ENCODE data around the gene MYO15B.

The MYO15B gene

DNA sequence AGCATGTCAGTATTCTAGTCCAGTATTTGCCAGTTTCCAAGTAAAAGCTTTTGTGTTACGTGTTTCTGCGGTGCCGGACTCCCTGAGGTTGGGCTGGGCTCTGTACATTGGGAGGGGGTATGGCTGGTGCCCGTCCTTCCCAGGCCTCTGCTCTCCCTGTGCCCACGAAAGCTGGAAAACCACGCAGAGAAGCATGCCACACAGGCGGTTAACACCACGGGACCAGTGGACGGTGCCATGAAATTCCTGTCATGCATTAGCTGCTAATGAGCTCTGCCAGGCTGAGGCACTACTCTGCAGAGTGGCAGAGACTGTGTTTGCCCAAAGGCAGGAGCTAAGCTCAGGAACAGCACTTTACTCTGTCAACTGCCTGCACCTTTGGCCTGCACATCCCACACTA, 53.7 kb downstream of the MYO15B start:
- DNase-seq = no peak

DNA sequence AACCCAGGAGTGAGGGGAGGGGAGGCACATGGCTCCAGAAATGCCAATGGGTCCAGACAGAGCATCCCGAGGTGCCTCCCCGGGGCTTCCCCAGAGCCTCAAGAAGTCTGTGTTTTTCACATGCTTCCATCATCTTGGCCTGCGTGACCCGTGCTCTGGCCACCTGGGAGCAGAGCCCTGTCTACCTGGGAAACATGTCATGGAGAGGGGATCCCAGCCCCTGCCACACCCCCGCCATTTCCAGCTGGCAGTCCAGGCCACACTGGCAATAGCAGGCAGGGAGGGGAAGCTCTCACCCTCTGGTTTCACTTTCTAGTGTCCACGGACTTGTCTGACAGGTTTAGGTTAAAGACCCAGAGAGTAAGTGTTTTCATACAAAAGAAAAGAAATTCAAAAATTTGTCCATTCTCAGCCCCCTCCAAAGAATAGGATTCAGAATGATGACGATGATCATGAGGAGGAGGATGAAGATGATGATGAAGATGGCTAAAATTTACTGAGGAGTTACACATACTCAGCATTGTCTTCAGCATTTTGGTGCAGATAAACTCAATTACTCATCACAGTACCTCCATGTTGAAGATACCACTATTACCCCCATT, 54.7 kb downstream of the MYO15B start:
- no peak for DNase-seq

DNA sequence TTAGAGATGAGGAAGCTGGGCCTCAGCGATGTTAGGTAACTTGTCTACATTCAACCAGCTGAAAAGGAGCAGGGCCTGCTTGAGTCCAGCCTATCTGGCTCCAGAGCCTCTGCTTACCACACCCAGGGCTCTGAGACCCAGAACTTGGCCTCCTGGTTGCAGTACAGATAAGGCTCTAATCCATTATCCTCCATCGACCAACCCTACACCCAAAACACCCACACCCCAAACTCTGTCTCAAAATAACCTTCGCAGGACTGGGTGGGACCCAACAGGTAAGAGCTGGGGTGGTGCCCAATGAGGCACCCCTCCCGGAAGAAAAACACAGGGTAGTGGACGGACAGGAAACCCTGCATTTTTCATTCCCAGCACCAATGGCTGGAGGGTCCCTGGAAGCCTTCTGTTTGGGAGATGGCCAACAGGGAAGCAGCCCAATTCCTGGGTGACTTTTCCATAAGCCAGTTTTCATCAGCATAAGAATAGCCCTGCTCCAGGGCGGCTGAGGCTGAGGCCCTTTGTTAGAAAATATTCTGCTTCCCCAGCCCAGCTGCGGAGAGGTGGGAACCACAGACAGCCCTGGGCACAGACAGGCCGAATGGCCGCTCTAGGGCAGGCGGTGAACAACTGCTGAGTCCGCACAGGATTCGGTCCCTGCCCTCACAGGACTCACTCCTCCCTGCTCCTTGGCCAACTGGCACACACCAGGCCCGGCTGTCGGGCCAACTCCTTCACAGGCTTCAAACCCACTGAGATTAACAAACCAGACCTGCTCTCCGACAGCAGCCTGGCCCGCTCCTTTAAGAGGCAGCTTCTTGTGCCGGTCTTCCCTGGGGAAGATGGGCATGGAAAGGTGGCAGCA, 55.4 kb downstream of the MYO15B start:
- no peak for DNase-seq

DNA sequence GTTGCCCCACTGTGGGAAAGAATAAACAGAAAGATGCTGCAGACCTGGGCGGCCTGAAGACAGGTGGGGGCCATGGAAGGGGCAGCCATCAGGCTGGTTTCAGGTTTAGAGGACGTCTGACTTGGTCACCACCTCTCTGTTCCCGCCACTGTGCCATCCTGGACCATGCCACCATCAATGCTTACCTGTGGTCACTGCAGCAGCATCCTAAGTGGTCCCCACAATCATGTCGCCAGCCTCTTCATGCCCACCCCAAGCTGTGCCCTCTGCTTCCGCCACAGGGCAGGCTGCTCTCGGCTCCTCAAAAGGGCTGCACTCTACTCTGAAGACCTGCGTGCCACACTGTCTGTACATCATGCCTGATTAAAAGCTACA, 56.0 kb downstream of the MYO15B start:
- no peak for DNase-seq

DNA sequence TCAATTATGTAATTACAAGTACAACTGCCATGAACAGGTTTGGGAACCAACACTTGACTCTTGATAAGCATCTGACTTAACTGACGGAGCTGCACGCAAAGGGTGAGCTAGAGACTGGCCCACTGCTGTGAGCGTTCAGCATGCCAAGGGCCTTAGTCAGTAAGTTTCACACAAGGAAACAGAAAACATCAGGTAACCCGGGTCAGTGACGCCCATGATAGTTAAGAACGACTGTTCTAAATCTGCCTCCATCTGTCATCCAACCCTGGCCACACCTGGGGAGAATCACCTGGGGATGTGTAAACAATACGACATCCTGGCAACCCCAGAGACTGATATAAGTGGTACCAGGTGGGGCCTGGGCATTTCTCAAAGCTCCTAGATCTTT, 57.9 kb downstream of the MYO15B start:
- peak in 1 of 2 experiments; percentile 40 for DNase-seq

DNA sequence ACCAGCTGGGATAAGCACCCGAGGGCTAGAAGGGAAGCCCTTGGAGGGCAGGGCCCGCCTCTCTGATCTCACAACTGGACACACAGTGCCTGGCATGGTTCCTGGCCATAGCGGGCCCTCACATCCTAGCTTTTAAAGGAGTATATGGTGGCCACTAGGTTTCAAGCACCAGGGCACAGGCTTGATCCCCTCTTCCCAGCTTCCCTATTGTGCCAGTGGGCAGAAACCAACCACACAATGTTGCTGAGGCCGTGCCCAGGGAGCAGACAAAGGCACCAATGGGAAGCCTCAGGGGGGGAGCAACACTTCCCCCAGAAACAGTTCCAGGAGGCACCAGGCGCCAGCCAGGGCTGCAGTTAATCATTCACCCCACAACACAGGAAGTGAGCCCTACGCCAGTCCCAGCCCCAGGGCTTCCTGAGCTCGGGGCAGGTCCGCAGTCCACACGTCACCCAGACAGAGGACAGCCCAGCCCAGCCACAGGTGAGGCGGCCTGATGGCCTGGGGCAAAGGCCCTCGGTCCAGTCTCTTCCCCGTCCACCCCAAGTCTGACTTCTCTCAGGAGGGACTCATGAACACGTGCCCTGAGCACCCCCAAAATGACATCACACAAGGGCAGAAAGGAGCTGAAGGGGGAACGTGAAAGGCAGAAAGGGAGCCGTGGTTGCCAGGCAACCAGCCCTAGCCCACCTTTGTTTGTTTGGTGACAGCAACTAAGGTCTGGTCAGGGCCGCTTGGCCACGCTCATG, 58.5 kb downstream of the MYO15B start:
- peak; percentile 37 to 77 for DNase-seq

DNA sequence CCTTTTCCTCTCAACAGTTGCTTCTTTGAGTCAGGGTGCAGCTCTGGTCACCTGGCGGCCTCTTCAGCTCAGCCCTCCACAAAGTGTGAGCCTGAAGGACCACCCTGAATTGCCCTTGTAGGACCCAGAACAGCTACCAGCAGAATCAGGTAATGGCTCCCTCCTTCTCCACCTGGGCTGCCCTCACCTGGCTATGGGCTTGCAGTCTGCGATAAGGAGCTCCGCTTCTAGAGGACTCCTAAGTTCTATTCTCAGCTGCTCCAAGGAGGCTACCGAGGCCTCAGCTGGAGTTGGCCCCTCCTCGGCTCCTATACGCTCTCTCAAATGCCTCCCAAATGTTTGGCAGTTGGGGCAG, 59.0 kb downstream of the MYO15B start:
- no peak for DNase-seq

DNA sequence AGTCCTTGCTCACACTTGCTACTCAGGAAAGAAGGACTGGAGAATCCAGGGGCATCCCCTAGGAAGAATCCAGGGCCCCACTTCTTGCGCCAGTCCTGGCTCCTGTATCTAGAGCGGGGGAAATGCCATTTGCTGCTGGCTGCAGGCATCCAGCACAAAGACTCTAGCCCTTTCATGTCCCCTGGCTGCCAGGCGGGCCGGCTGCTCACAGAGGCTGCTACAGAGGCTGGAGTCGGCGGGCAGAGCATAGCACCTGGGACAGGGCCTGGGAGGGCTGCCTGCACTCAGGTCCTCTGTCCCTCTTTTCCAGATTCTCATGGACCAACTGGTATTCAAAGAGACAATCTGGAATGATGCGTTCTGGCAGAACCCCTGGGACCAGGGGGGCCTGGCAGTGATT, 59.5 kb downstream of the MYO15B start:
- no peak for DNase-seq

DNA sequence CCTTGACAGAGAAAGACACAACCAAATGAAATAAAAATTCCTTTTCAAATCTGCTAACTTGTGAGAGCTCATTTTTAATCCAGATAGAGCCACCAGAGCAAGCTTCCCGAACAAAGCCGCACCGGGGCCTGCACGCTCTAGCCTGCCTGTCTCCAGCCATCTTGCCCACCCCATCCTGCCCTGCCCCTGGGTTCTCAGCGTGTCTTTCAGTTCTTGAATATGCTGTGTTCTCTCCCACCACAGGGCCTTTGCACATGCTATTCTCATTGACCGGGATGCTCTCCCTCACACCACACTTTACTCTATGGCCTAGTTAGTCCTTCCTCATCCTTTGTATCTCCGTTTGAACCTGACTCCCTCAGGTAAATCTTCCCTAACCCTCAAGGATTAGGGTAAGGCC, 60.3 kb downstream of the MYO15B start:
- DNase-seq = no peak

DNA sequence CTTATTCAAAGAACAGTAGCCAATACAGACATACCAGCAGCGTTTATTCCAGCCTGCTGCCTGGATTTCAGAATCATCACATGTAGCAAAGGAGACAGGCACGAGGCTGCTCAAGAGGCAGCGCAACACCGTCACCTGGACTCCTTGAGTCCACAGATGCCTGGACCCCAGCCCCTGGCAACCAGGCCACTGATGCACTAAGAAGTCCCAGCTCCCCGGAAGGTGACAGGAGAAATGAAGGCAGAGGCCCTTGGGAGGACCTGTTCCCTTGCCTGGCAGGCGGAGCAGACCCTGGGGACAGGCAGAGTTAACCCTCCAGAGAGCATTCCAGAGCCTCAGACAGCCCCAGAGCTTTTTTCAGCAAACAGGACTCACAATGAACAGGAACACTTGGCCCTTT, 62.1 kb downstream of the MYO15B start:
- DNase-seq = no peak

DNA sequence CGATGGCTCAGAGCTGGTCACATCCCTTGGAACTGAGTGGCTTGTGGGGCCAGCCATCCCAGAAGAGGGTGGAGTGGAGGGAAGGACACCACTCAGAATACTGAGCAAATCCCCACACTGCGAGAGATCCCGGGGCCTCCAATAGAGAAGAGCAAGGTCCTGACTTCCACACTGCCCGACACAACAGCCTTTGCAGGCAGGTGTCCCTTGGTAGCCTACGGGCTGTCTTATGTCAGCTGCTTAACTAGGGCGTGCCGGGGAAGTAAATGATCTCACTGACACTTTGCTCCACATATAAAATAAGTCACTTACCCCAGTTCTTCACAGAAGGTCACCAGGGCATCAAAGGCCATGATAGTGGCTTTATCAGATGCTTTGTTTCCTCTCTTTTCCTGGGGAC, 63.3 kb downstream of the MYO15B start:
- no peak for DNase-seq

DNA sequence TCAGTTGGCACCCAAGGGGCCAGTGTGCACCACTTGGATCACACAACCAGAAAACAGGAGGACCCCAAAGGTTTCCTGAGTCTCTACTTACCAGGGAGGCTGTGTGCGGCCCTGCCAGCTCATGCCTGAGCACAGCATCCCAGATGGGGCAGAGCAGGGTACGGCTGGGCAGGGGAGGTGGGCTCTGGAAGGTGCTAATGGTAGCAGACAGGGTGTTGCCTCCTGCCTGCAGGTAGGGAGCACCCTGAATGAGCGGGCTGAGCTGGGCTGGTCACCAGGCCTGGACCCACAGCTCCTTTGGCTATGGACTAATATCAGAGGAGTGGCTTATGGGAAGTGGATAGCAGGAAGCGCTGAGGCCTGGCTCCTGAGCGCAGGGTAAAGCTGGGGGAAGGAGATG, 64.7 kb downstream of the MYO15B start:
- no peak for DNase-seq

DNA sequence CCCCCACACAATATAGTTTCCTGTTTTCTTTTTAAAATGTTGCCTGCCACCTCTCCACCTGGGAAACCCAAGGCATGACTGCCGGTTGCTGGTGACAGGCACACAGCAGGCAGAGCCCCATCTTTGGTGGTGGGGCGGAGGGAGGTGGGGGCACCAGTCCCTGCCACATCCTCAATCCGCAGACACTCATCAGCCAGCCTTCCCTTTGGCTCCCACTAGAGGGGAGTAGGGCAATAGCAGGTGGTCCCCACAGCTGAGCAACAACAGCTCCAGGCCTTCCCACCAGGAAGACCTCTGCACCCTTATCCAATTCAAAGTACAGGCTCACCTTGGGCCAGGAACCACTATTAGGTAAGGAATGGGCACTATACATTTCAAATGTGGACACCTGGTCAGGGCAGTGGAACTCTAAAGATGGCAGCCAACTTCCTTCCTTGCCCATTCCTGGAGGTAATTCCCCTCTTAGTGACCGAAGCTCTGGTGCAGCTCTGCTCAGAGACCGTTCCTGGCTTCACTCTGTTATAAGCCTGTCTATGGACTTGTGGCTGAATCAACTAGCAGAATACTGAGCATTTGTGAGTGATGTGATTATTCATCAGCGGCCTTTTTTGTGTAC, 65.4 kb downstream of the MYO15B start:
- peak in 1 of 2 experiments; percentile 60 for DNase-seq

DNA sequence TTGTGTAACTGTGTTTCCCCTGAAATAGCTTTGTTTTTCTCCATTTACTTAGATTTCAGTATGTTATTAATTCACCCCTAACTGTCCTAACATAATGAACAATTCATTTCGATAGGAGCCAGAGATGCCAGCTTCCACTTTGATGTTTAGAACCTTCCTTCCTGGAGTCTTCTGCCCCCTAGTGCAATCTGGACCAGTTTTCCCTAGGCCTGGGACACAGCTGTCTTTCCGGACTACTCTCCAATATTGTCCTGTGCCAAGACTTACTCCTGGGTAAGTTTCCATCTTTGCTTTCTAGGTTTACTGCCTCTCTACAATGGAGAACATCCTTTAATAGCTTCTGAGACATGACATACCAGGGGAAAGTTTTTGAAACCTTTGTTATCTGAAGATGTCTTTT, 66.6 kb downstream of the MYO15B start:
- DNase-seq = peak in 1 of 2 experiments; percentile 37

DNA sequence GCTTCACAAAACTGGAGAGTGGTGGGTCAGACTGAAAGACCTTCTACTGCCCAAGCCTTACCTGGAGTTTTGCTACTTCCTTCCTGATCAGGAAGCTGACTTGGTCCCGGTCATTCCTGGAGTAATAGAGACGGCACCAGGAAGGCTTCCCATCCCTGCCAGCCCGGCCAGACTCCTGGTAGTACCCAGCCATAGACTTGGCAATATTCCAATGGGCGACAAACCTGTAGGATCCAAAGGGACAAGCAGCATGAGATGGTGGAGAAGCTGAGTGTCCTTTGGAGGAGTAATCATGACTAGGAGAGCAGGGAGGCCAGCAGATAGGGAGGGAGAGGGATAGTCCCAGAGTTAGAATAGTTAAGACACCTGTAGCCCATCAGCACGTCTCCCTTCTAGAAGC, 70.6 kb downstream of the MYO15B start:
- DNase-seq = no peak

DNA sequence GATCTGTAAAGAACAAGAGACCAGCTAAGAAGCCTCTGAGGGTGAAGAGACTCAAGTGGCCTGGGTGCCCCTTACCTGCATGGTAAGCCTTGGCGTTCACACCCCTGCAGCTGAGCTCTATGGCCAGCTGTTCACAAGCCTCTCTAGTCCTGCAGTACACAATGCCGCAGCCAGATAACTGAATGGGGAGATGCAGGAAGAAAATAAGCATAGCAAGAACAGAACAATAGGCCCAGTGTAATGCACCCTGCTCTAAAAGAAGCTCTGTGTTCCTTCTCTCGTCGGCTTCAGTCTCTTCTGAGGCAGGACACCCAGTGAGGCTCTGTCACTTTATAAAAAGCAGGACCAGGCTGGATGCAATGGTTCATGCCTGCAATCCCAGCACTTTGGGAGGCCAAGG, 73.9 kb downstream of the MYO15B start:
- DNase-seq = no peak

DNA sequence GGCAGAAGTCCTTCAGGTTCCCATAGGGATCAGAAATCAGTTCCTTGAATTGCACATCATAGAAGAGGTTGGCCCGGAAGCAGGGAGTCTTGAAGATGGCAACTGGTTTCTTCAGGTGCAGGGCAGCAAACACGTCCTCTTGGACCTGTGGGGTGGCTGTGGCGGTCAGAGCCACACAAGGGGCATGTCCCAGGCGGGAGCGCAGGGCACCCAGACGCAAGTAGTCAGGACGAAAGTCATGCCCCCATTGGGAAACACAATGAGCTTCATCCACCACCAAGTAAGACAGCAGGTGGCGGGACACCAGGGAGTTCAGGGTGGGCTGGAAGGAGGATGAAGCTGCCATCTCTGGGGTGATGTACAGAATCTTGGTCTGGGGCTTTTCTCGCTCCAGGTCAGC, 74.9 kb downstream of the MYO15B start:
- no peak for DNase-seq

DNA sequence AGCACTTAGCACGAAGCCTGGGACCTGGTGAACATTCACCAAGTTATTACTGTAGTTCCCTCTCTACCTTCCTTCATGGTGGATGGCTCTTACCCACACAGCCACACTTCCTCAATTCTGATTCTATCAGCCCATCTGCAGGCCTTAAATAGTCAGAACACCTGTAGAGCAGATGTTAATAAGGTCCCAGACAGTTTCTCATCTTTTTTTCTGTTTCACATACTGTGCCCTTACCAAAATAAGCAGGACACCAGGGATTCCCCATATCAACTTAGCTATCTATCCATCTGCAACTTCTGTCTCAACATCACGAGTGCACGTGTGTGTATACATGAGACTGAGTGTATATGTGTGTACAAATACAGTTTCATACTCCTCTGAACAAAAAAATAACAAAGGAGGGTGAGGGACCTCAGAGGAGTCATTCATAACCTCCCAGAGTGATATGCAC, 76.5 kb downstream of the MYO15B start:
- no peak for DNase-seq

DNA sequence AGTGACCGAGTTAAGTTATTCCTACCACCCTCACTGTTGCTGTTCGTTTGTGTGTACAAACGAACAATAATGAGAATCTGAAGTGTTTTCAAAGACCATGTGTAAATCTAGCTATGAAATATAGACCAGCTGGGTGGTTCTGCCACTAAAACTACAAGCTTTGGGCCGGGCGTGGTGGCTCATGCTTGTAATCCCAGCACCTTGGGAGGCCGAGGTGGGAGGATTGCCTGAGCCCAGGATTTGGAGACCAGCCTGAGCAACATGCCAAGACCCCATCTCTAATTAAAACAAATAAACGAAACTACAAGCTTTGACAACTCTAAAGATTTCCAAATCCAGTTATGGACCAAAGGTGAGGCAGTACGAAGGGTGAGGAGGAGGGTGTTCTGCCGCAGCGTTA, 78.4 kb downstream of the MYO15B start:
- no peak for DNase-seq

DNA sequence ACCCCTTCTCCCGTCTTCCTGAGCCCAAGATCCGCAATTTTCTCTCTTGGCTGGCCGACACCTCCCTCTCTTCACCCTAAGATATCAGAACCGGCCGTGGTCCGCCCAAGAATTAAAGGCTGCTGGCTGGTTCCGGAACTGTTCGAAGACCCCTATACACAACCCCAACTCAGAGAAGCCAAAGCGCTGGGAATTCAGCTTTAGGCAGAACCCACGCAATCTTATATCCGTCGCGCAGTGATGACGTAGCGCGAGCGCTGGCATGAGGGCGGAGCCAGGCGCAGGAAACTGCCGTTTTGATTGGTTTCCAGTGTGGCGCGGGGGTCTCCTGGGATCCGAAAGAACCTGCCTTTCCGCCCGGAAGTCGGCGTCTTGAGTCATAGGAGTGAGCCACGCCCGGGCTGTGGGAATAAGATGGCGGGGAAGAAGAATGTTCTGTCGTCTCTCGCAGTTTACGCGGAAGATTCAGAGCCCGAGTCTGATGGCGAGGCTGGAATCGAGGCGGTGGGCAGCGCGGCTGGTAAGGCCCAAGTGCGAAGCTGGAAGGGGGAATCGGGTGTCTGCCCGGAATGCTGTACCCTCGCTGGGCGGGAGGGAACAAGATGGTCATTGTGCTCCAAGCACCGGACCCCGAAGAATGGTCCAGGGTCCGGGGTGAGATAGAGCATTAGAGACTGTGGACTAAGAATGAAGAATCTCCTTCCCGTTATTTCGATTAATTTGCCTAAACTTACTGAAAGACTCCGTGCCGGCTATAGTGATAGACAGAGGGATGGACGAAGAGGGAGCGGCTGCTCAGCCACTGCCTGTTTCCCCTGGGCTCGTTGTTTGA, 79.6 kb downstream of the MYO15B start, which contains the start of the genes RECQL5 and SAP30BP:
Gene RECQL5, minus strand, starts transcription at position 196 of the 832 bp plus-strand sequence. CDS start 597 bp downstream, outside the sequence.
Gene SAP30BP, plus strand, starts transcription at position 380 of the 832 bp plus-strand sequence. Its CDS starts 35 bp downstream, at position 415.
- peak; percentile 96 to 99 for DNase-seq

DNA sequence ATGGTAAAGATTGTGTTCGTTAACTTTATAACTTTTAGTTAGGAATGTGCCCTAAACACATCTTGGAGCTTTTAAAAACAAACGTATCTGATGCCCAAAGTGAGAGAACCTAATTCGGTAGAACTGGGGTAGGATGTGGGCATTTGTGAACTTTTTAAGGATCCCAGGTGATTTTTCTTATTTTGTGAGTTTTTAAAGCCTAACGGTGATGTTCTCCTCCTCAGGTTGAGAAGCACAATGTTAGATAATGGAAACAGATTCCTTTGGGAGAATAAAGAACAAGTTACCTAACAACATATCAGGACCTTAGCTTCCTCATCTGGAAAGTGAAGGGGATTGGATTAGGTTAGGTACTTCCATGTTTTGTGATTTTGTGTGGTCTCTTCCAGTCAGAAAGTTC, 80.2 kb downstream of the MYO15B start:
- no peak for DNase-seq

DNA sequence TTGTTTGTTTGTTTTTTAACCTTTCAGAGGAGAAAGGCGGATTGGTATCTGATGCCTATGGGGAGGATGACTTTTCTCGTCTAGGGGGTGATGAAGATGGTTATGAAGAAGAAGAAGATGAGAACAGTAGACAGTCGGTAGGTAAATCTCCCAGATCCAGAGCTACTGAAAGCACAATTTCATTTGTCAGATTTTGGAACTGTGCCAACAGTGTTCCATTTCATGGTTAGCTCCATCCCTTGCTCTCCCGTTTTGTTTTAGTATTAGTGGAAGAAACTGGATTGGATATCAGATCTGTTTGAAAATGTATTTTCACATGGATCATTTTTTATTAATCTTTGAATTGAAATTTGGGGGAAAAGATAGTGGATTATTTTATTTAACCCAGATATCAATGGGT, 80.9 kb downstream of the MYO15B start:
- no peak for DNase-seq
